HG02798 (cell line): ENCODE data around the gene ZNF213.

Source experiments
- ATAC-seq: cut with Tn5 transposase; IDR thresholded peaks from one replicate; pipeline ENCODE4 v1.9.1; 2021; ENCODE audit warnings: mild to moderate bottlenecking; ENCODE audit not compliant: unreplicated experiment, poor library complexity

ZNF213 gene

GRCh38 chr16:3134338-3135125 is at the start of gene ZNF213:
Gene ZNF213, plus strand, starts transcription at chr16:3135029. Its CDS starts 2,252 bp downstream, at chr16:3137281.
- peak; percentile 94 for ATAC-seq

GRCh38 chr16:3085868-3086595 is 48.8 kb upstream of the ZNF213 start:
- ATAC-seq: no peak

GRCh38 chr16:3086596-3087242 is 48.1 kb upstream of the ZNF213 start:
- no peak for ATAC-seq

- no peak for ATAC-seq
Observed at GRCh38 chr16:3087243-3088235, 47.3 kb upstream of the ZNF213 start.

DNA sequence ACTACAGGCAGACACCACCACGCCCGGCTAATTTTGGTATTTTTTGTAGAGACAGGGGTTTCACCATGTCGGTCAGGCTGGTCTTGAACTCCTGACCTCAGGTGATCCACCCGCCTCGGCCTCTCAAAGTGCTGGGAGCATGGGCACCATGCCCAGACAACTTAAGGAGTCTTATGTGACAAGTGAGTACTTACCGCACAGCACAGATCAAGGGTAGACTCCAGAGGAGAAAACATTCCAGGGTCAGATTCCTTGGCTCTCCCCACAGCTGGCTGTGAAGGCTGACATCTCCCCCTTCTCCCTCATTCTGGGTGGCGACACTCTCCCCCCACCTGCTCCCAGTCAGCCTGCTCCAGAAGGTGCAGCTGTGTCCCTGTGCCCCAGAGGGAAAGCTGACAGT is 46.4 kb upstream of the ZNF213 start:
- ATAC-seq: no peak

DNA sequence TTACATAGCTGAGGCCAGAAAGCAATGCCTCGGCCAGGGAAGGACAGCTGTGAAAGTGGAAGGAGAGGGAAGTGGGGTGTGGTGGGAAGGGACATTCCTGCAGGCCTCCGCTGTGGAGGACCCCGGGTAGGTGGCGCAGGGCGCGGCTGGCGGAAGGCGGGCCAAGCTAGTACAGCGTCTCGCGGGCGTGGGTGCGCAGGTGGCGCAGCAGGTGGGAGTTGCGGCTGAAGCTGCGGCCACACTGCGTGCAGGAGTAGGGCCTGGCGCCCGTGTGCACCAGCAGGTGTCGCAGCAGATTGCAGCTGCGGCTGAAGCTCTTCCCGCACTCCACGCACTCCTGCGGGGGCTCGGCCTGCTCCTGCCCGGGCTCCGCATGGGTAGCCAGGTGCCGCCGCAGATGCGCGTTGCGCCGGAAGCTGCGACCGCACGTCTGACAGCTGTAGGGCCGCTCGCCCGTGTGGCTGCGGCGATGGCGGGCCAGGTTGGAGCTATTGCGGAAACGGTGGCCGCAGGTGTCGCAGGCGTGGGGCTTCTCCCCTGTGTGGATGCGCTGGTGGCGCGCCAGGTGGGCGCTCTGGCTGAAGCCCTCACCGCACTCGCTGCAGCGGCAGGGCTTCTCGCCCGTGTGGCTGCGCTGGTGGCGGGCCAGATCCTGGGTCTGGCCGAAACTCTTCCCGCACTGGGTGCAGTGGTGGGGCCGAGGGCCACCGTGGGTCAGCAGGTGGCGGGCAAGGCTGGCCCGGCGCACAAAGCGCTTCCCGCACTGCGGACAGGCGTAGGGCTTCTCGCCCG is 45.7 kb upstream of the ZNF213 start:
- no peak for ATAC-seq

DNA sequence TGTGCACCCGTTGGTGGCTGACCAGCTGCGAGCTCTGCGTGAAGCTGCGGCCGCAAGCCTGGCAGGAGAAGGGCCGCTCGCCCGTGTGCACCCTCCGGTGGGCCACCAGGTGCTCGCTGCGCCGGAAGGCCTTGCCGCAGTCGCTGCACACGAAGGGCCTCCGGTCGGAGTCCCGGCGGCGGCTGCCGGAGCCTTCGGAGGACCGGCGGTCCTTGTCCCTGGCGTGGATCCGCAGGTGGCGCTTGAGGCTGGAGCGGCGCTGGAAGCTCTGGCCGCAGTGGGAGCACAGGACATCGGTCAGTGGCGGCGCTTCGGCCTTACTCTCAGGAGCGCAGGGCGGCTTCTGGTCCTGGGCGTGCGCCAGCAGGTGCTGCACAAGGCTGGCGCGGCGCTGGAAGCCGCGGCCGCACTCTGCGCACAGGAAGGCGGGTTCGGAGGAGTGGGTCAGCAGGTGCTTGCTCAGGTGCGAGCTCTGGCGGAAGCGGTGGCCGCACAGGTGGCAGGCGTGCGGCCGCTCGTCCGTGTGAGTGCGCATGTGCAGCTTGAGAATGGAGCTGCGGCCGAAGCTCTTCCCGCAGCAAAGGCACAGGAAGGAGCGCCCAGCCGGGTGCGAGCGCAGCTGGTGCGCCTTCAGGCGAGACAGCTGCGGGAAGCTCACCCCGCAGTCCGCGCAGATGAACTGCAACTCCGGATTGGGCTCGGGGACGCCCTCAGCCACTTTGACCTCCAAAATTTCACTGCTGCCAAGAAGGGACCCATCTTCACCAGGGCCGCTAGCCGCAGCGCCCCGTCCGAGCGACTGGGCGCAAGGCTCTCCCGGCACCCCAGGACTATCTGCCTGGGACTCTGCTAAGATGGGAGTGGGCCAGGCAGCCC is 44.9 kb upstream of the ZNF213 start:
- ATAC-seq: no peak

GRCh38 chr16:3091551-3091950 is 43.3 kb upstream of the ZNF213 start:
- no peak for ATAC-seq

DNA sequence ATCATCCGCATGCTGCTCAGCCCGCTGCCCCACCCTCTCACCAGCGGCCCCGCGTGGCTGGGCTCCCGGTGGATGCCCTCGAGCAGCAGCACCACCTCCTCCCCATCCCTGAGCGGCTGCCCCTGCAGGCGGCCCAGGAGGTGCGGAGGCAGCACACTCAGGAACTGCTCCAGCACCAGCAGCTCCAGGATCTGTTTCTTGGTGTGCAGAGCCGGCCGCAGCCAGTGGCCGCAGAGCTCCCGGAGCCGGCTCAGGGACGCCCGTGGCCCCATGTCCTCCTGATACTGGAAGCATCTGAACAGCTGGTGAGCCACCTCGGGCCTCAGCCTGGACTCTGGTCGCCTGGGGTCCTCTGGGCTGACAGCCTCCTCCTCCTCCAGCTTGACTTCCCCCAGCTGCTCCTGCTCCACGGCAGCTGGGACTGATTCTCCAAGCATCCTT is 42.3 kb upstream of the ZNF213 start:
- no peak for ATAC-seq

- no peak for ATAC-seq
Observed at GRCh38 chr16:3094289-3095027, 40.4 kb upstream of the ZNF213 start.

GRCh38 chr16:3095869-3096268 is 39.0 kb upstream of the ZNF213 start:
- ATAC-seq: peak; percentile 69

DNA sequence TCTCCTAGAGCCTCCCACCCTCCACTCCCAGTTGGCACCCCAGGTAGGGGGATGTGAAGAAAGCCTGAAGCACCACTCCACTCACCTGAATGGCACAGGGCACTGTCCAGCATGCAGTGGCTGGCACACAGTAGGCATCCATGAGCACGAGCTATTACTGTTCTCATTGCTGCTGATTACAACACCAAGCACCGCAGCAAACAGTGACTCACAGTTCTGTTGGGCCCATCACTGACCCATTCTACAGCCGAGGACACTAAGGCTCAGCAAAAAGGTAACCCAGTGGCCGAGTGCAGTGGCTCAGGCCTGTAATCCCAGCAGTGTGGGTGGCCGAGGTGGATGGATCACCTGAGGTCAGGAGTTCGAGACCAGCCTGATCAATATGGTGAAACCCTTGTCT is 38.5 kb upstream of the ZNF213 start:
- no peak for ATAC-seq

GRCh38 chr16:3097266-3097665 is 37.6 kb upstream of the ZNF213 start:
- ATAC-seq: no peak

DNA sequence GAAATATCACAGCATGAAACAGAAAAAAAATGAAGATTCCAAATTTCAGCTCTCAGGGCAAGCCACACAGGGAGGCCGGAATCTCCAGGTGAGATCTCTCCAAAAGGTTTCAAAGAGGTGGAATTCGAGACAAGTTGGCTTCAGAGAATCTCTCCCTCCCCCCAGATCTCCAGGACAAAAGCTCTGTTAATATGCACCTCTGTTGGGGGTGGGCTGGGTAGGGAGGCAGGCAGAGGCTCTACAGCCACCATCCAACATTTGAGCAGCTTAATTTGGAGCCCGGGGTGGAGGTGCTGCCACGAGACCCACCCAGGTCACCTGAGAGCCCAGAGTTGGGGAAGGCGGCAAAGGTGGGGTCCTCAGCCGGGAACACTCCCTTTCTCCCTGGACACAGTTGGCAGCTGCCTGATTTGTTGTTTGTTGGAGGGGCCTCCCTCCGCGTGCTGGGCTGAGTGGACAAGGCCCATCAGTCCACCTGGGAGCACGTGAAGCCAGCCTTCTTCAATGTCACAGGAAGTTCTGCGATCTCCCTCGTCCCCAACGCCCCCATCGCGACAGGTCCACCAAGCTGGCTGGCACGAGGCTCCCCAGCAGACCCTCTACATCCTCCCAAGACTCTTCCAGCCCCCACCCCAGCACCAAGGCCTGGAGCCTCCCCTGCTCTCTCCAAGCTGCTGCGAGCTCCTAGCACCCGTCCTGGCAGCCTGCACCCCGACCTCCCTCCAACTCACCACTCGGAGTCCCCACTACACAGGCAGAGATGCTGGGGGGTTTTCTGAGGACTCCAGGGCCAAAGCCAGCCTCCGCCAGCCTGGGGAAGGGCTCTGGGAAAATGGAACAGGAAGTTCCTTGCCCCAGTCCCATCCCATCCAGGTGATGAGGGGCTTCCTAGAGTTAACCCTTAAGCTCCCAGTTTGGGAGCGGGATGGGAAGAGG is 36.1 kb upstream of the ZNF213 start, which contains the start of gene ZSCAN10:
TSS of gene ZSCAN10 (minus strand) at position 836 of the 936 bp plus-strand sequence. CDS start 6,357 bp downstream, outside the sequence.
- ATAC-seq: no peak

DNA sequence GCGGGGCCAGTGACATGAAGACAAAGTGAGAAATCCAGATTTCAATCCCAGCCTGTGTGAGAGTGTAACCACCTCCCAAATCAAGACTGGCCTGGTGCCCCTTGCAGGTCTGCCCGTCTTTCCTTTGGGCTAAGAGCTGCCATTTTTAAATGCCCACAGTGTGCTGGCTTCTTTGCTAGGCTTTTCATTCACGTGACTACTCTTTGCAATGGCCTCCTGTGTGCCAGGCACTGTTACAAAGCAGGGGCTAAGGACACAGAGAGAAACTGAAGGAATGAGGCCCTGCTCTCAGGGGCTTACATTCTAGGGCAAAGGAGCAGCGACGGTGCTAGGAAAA is 35.5 kb upstream of the ZNF213 start:
- no peak for ATAC-seq

- ATAC-seq: peak; percentile 76
Observed at GRCh38 chr16:3099732-3100499, 34.9 kb upstream of the ZNF213 start.
